MV-4-11 (cell line): ENCODE measurements around the gene CAMKK2.

ENCODE experiments used
- DNase-seq: peaks from one replicate; lab custom pipeline; 2025; lab: John Stamatoyannopoulos, UW

The CAMKK2 gene

DNA sequence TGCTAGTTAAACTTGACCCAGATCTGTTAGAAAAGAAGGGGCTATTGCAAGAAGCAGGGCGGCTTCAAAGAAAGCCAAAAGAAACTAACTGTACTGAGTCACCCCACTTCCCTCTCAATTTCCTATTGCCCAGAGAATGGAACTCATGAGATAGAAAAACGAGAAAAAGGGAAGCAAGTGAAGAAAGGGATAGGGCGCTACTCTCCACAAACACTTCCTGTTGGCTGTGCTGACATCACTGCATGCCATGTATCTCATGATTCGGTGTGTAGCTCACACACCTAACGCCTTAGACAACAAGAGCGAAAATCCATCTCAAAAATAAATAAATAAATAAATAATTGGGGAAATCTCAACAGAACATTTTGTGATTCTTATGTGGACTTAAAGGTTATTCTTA is 99.6 kb downstream of the CAMKK2 start:
- DNase-seq = peak; percentile 94

DNA sequence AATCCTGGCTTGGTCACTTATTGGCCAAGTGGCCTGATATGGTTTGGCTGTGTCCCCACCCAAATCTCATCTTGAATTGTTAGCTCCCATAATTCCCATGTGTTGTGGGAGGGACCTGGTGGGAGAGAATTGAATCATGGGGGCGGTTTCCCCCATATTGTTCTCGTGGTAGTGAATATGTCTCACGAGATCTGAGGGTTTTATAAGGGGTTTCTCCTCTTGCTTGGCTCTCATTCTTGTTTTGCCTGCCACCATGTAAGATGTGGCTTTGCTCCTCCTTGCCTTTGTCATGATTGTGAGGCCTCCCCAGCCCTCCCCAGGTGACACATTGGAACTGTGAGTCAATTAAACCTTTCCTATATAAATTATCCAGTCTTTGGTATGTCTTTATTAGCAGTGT is 105.4 kb downstream of the CAMKK2 start:
- no peak for DNase-seq

DNA sequence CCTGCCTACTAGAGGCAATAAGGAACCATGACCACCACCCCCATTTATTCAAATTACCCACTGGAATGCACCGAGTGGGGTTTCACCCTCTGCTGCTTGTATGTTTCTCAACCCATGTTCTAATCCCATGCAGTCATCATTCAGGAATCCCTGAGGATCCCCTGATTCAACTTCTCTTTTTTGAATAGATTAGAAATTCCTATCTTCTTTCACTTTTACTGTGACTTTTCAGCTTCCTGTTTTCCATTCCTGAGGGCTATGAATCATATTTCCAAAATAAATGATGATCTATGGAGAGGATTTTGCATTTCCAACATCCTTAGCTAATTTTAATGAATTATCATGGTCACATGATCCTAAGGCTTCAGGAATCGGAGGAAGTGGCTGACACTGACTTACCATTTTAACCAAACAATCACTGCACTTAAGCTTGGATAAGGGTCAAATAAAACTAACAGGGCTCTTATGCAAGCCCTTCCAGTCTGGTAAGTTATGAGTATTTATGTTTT is 105.9 kb downstream of the CAMKK2 start:
- peak; percentile 95 for DNase-seq

DNA sequence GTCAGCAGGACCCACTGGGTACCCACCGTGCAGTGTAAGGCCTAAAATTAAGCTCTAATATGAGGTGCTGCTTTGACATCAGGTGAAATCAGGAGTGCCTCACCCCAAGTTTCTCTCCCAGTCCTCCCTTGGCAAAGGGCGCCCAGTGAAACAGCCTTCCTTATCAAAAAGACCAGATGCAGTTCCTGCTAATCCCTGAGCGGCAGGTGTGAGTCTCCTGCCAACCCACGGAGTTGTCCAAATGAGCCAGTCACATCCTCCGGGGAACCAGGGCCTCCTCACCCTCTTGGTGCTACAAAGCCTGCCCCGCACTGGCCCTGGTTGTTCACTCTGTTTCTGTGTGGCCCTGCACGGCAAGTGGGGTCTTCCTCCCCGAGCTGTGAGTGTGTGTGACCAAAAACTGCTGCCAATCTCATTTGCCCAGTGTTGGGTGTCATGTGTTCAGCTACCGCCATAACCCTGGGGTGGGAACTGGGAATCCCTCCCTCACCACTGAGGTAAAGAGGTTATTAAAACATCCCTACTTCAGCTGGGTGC is 106.8 kb downstream of the CAMKK2 start:
- DNase-seq = no peak

DNA sequence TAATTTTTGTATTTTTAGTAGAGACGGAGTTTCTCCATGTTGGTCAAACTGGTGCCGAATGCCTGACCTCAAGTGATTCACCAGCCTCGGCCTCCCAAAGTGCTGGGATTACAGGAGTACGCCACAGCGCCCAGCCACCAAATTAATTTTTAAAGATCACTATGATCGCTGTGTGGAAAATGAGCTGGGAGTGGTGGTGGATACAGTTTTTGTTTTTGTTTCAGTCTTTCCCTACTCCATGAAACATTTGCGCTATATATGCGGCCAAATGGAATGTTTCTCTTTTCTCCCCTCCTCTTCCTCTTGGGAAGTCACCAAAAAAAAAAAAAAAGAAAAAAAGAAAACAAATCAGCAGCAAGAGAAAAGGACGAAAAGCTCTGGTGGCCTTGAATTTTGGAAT is 107.4 kb downstream of the CAMKK2 start:
- no peak for DNase-seq

DNA sequence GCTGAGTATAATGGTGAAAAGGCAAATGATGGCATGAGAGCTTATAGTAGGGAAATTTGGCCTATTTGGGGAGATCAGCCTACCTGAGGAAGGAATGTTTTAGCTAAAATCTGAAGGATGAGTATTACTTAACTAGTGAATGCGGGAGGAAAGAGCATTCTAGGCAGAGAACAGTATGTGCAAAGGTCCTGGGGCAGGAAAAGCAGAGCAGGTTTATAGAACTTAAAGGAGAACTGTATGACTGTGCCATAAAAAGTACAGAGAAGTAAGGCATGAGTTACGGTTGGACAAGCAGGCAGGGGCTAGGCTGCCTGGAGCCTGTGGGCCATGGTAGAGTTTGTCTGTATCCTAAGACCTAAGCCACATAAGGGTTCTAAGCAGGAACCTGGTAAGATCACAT is 108.3 kb downstream of the CAMKK2 start:
- DNase-seq = no peak
